ENCODE results near the gene C1S.

The C1S gene

DNA sequence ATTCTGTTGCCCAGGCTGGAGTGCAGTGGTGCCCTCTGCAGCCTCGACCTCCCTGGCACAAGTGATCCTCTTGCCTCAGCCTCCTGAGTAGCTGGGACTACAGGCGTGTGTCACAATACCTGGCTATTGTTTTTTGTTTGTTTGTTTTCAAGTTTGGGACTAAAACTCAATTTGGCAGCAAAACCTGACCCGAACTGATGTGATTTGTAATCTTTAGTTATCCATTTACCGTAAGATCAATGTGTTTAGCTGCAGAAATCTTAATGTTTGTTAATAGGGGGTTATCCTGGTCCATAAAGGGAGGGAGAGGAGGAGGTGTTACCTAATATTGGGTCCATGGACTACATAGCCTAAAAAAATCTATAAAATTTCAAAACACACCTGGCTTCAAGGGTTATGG is 738 bp upstream of the C1S start (continued):
- TF ChIP-seq ZNF830 (tag by site-specific recombination; IDR thresholded peaks at IDR 0.05; ENCODE audit: low read depth) (no peak), ZNF510 (tag by site-specific recombination; IDR thresholded peaks at IDR 0.05; ENCODE audit: insufficient replicate concordance) (no peak)
- TF ChIP-seq, protein P1, sequence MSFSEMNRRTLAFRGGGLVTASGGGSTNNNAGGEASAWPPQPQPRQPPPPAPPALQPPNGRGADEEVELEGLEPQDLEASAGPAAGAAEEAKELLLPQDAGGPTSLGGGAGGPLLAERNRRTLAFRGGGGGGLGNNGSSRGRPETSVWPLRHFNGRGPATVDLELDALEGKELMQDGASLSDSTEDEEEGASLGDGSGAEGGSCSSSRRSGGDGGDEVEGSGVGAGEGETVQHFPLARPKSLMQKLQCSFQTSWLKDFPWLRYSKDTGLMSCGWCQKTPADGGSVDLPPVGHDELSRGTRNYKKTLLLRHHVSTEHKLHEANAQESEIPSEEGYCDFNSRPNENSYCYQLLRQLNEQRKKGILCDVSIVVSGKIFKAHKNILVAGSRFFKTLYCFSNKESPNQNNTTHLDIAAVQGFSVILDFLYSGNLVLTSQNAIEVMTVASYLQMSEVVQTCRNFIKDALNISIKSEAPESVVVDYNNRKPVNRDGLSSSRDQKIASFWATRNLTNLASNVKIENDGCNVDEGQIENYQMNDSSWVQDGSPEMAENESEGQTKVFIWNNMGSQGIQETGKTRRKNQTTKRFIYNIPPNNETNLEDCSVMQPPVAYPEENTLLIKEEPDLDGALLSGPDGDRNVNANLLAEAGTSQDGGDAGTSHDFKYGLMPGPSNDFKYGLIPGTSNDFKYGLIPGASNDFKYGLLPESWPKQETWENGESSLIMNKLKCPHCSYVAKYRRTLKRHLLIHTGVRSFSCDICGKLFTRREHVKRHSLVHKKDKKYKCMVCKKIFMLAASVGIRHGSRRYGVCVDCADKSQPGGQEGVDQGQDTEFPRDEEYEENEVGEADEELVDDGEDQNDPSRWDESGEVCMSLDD (tag by site-specific recombination; IDR thresholded peaks at IDR 0.05), result no peak

DNA sequence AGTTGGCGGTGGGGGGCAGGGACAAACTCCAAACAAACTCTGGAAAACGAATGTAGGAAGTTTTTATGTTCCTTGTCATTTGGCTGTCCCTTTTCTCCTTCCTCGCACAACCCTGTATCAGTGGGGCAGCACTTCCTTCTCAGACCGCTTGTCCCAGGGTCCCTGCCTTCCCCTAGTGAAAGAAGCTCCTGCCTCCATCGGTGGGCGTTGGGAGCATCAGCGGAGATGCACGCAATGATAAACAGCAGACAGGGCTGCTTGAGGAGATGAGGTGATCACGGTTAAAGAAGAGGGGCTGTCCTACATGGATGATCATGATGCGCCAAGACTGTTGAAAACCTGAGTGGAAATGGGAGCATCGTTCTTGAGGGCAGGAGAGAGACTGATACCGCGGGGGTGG is 620 bp downstream of the C1S start:
- CTCF ChIA-PET, result interaction anchor here (0.6 to 1.2 kb wide), 5 partner anchors 22 to 1808 kb away, joined by 3 to 6 read pairs (median 4); no protein-coding TSS in a partner anchor
- no peak for TF ChIP-seq BCL11B (tag by site-specific recombination; IDR thresholded peaks at IDR 0.05; ENCODE audit: low read depth)
- no peak for TF ChIP-seq ZNF335 (tag by site-specific recombination; conservative IDR thresholded peaks at IDR 0.05)
- TF ChIP-seq BCL11A (tag by site-specific recombination; IDR thresholded peaks at IDR 0.05; ENCODE audit: low read depth), result no peak
- no peak for TF ChIP-seq KLF16 (tag by site-specific recombination; IDR thresholded peaks at IDR 0.05)
- no peak for TF ChIP-seq ZNF776 (tag by site-specific recombination; IDR thresholded peaks at IDR 0.05; ENCODE audit: borderline replicate concordance)
- no peak for TF ChIP-seq ZNF473 (tag by site-specific recombination; IDR thresholded peaks at IDR 0.05)
- TF ChIP-seq ZNF394 (tag by site-specific recombination; IDR thresholded peaks at IDR 0.05; ENCODE audit: borderline replicate concordance), result no peak
- TF ChIP-seq REPIN1 (tag by site-specific recombination; IDR thresholded peaks at IDR 0.05; ENCODE audit: low read depth), result no peak
- no peak for TF ChIP-seq SP7 (tag by site-specific recombination; IDR thresholded peaks at IDR 0.05)
- TF ChIP-seq ZBTB7A (tag by site-specific recombination; IDR thresholded peaks at IDR 0.05; ENCODE audit: low read depth), result no peak
- no peak for TF ChIP-seq ZNF664 (tag by site-specific recombination; IDR thresholded peaks at IDR 0.05)
- TF ChIP-seq OVOL3 (tag by site-specific recombination; IDR thresholded peaks at IDR 0.05), result no peak
- no peak for TF ChIP-seq GLIS2 (tag by site-specific recombination; IDR thresholded peaks at IDR 0.05)
- no peak for TF ChIP-seq ZNF311 (tag by site-specific recombination; IDR thresholded peaks at IDR 0.05; ENCODE audit: borderline replicate concordance)
- no peak for TF ChIP-seq ZNF585B (tag by site-specific recombination; IDR thresholded peaks at IDR 0.05)
- TF ChIP-seq, protein P2, sequence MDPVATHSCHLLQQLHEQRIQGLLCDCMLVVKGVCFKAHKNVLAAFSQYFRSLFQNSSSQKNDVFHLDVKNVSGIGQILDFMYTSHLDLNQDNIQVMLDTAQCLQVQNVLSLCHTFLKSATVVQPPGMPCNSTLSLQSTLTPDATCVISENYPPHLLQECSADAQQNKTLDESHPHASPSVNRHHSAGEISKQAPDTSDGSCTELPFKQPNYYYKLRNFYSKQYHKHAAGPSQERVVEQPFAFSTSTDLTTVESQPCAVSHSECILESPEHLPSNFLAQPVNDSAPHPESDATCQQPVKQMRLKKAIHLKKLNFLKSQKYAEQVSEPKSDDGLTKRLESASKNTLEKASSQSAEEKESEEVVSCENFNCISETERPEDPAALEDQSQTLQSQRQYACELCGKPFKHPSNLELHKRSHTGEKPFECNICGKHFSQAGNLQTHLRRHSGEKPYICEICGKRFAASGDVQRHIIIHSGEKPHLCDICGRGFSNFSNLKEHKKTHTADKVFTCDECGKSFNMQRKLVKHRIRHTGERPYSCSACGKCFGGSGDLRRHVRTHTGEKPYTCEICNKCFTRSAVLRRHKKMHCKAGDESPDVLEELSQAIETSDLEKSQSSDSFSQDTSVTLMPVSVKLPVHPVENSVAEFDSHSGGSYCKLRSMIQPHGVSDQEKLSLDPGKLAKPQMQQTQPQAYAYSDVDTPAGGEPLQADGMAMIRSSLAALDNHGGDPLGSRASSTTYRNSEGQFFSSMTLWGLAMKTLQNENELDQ (tag by site-specific recombination; IDR thresholded peaks at IDR 0.05; ENCODE audit: low read depth), result no peak
- Histone ChIP-seq H3K27ac (ENCODE audit: extremely low read depth, low read depth, low read length) (no peak overlapping the region), H3K4me1 (ENCODE audit: control insufficient read depth, insufficient read depth, low read length) (no peaks in the 10 kb centered on the region), H3K36me3 (ENCODE audit: control insufficient read depth in 2 of 2, insufficient read depth in 1 of 2, low read length in 2 of 2) (no peaks in the 10 kb centered on the region), H3K4me3 (ENCODE audit: low read depth, low read length) (no peak overlapping the region), H3K9me3 (ENCODE audit: control insufficient read depth, insufficient read depth, low read depth, low read length) (no peaks in the 10 kb centered on the region)
- POLR2A ChIA-PET, result no interaction called here

DNA sequence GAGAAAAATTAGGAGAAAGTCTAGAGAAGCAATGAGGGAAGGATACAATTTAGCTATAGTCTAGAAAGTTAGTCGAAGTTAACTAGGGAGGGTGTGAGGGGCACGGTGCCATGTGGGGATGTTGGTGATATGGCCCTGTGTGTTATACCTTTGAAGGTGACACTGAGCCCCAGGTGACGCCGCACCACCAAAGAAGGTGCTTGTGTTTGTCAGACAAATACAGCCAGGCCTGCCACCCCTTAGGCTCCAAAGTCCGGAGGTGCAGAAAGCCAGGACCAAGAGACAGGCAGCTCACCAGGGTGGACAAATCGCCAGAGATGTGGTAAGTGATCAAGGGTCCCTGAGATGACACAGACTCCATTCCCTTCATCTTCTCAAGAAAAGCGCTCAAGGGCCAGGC is 1.1 kb downstream of the C1S start:
- Histone ChIP-seq H3K4me1 (ENCODE audit: control insufficient read depth, insufficient read depth, low read length) (no peaks in the 10 kb centered on the region), H3K4me3 (ENCODE audit: low read depth, low read length) (no peak overlapping the region), H3K36me3 (ENCODE audit: control insufficient read depth in 2 of 2, insufficient read depth in 1 of 2, low read length in 2 of 2) (no peaks in the 10 kb centered on the region), H3K9me3 (ENCODE audit: control insufficient read depth, insufficient read depth, low read depth, low read length) (no peaks in the 10 kb centered on the region), H3K27ac (ENCODE audit: extremely low read depth, low read depth, low read length) (no peak overlapping the region)
- ChIA-PET POLR2A (no interaction called here), CTCF (interaction anchor here (0.7 to 1.2 kb wide), 2 partner anchors 31 to 84 kb away, joined by 4 to 6 read pairs; no protein-coding TSS in a partner anchor)
- TF ChIP-seq, protein P3, sequence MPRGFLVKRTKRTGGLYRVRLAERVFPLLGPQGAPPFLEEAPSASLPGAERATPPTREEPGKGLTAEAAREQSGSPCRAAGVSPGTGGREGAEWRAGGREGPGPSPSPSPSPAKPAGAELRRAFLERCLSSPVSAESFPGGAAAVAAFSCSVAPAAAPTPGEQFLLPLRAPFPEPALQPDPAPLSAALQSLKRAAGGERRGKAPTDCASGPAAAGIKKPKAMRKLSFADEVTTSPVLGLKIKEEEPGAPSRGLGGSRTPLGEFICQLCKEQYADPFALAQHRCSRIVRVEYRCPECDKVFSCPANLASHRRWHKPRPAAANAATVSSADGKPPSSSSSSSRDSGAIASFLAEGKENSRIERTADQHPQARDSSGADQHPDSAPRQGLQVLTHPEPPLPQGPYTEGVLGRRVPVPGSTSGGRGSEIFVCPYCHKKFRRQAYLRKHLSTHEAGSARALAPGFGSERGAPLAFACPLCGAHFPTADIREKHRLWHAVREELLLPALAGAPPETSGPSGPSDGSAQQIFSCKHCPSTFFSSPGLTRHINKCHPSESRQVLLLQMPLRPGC (tag by site-specific recombination; IDR thresholded peaks at IDR 0.05), result no peak
- TF ChIP-seq, protein P4, sequence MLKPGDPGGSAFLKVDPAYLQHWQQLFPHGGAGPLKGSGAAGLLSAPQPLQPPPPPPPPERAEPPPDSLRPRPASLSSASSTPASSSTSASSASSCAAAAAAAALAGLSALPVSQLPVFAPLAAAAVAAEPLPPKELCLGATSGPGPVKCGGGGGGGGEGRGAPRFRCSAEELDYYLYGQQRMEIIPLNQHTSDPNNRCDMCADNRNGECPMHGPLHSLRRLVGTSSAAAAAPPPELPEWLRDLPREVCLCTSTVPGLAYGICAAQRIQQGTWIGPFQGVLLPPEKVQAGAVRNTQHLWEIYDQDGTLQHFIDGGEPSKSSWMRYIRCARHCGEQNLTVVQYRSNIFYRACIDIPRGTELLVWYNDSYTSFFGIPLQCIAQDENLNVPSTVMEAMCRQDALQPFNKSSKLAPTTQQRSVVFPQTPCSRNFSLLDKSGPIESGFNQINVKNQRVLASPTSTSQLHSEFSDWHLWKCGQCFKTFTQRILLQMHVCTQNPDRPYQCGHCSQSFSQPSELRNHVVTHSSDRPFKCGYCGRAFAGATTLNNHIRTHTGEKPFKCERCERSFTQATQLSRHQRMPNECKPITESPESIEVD (tag by site-specific recombination; IDR thresholded peaks at IDR 0.05), result no peak
- TF ChIP-seq, protein P5, sequence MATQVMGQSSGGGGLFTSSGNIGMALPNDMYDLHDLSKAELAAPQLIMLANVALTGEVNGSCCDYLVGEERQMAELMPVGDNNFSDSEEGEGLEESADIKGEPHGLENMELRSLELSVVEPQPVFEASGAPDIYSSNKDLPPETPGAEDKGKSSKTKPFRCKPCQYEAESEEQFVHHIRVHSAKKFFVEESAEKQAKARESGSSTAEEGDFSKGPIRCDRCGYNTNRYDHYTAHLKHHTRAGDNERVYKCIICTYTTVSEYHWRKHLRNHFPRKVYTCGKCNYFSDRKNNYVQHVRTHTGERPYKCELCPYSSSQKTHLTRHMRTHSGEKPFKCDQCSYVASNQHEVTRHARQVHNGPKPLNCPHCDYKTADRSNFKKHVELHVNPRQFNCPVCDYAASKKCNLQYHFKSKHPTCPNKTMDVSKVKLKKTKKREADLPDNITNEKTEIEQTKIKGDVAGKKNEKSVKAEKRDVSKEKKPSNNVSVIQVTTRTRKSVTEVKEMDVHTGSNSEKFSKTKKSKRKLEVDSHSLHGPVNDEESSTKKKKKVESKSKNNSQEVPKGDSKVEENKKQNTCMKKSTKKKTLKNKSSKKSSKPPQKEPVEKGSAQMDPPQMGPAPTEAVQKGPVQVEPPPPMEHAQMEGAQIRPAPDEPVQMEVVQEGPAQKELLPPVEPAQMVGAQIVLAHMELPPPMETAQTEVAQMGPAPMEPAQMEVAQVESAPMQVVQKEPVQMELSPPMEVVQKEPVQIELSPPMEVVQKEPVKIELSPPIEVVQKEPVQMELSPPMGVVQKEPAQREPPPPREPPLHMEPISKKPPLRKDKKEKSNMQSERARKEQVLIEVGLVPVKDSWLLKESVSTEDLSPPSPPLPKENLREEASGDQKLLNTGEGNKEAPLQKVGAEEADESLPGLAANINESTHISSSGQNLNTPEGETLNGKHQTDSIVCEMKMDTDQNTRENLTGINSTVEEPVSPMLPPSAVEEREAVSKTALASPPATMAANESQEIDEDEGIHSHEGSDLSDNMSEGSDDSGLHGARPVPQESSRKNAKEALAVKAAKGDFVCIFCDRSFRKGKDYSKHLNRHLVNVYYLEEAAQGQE (tag by site-specific recombination; IDR thresholded peaks at IDR 0.05), result no peak

Data from HEK293 (cell line).